ENCODE measurements around the gene RYR2. TPM values are rescaled to one million over a fixed set of nuclear protein-coding genes. Genes with fewer than 3 reads are reported as not detected.

Gene RYR2
- total RNA-seq, 1 experiment from 2014 or later: 3.4 TPM

GRCh38 chr1:237745545-237745944 lies 703.6 kb downstream of the RYR2 start:
- no peak overlapping the region for H3K14ac ChIP-seq (ENCODE audit: insufficient read depth, low read length)
- H4K5ac ChIP-seq (ENCODE audit: insufficient read length, low read depth, low read length): no peak overlapping the region
- no peaks in the 10 kb centered on the region for H3K79me1 ChIP-seq (ENCODE audit: insufficient read depth, low read depth, low read length, poor library complexity, severe bottlenecking)
- no peaks in the 10 kb centered on the region for H3K79me2 ChIP-seq (ENCODE audit: insufficient read depth, low read length)
- no peak overlapping the region for H3K18ac ChIP-seq (ENCODE audit: insufficient read length, low read depth, low read length)
- no peak overlapping the region for H3K4me3 Mint-ChIP-seq
- no peak overlapping the region for H4K91ac ChIP-seq (ENCODE audit: insufficient read length, low read depth, low read length)
- H2BK15ac ChIP-seq (ENCODE audit: low read depth, low read length): no peak overlapping the region
- DNase-seq: no peak
- no peak overlapping the region for H2AFZ ChIP-seq (ENCODE audit: low read length)
- H3K27ac Mint-ChIP-seq: no peak overlapping the region
- no peak overlapping the region for H3K4ac ChIP-seq (ENCODE audit: low read depth, low read length)
- H3K9me3 ChIP-seq (ENCODE audit: control insufficient read depth, low read depth, low read length): no peaks in the 10 kb centered on the region
- H3K36me3 Mint-ChIP-seq (ENCODE audit: insufficient read depth in 1 of 3, low read depth in 3 of 3): no peaks in the 10 kb centered on the region
- H3K27me3 ChIP-seq (ENCODE audit: insufficient read depth, low read length): no peaks in the 10 kb centered on the region
- H2BK5ac ChIP-seq (ENCODE audit: insufficient read length, low read length): no peak overlapping the region
- H4K8ac ChIP-seq (replicated peaks; ENCODE audit: insufficient read length, low read depth, low read length): no peak overlapping the region
- peaks cover 11 to 13% of the 10 kb centered on the region in 2 experiments for H3K4me1 Mint-ChIP-seq
- H3K56ac ChIP-seq (ENCODE audit: insufficient read length, low read depth, low read length): no peak overlapping the region
- H3K4me2 ChIP-seq (ENCODE audit: insufficient read depth, insufficient read length, low read length): no peak overlapping the region
- TF ChIP-seq CTCF (conservative IDR thresholded peaks at IDR 0.05): no peak
- no peak overlapping the region for H3K23ac ChIP-seq (ENCODE audit: insufficient read length, low read depth, low read length)
- H2AK5ac ChIP-seq (ENCODE audit: insufficient read length, low read length): no peak overlapping the region
- no peaks in the 10 kb centered on the region for H3K9me3 Mint-ChIP-seq
- no peak overlapping the region for H2BK12ac ChIP-seq (ENCODE audit: insufficient read length, low read depth, low read length)
- WGBS (ENCODE audit: extremely low coverage, insufficient read length, low lambda C conversion rate): no CpG with 5 or more reads among the region's 4 CpGs
- H4K20me1 ChIP-seq (ENCODE audit: control insufficient read depth, insufficient read depth, insufficient read length): no peaks in the 10 kb centered on the region
- no peak overlapping the region for H3T11ph ChIP-seq (ENCODE audit: low read length)
- no peak overlapping the region for H3K27ac ChIP-seq (ENCODE audit: insufficient read length, low read depth, low read length)
- H2BK120ac ChIP-seq (ENCODE audit: low read depth, low read length, poor library complexity, severe bottlenecking): no peak overlapping the region
- H3K27me3 Mint-ChIP-seq (ENCODE audit: low read depth): no peaks in the 10 kb centered on the region
- peaks cover 2% of the 10 kb centered on the region; the same call in 1 of the 2 replicates for H3K4me1 ChIP-seq (ENCODE audit: insufficient read depth, low read length)
- H3K23me2 ChIP-seq (ENCODE audit: insufficient read length, low read depth, low read length, poor library complexity, severe bottlenecking): no peaks in the 10 kb centered on the region
- H3K9ac ChIP-seq (ENCODE audit: extremely low read depth, insufficient read length, low read length): no peak overlapping the region
- no peak overlapping the region for H2BK20ac ChIP-seq (ENCODE audit: low read depth, low read length, poor library complexity, severe bottlenecking)
